Lung microvascular endothelial cell (primary cell): ENCODE data around the gene ODF2L. TPM values are rescaled to one million over a fixed set of nuclear protein-coding genes. Genes with fewer than 3 reads are reported as not detected.

Experiments
- DNase-seq, 2 donors: peaks; one replicate each; pipeline versions ENCODE4 v3.0.0 to v3.0.0-alpha.2; 2010; ENCODE audit warnings: low read depth in 2 of 2
- total RNA-seq: library from RNA; depleted of rRNA; stranded (reverse); fragments of >200 nt; gene quantifications from 2 replicates; pipeline ENCODE4 v1.2.1, GENCODE V29; 2014

The ODF2L gene
- total RNA-seq: 22.9 and 36.5 TPM in 2 replicates

GRCh38 chr1:86395751-86396497, at the start of gene ODF2L:
Gene ODF2L (minus strand): TSS chr1:86396323. CDS start chr1:86387027, 9,296 bp downstream.
- DNase-seq: peak; percentile 89 to 90

GRCh38 chr1:86445919-86446318, 49.8 kb upstream of the ODF2L start:
- DNase-seq: no peak

DNA sequence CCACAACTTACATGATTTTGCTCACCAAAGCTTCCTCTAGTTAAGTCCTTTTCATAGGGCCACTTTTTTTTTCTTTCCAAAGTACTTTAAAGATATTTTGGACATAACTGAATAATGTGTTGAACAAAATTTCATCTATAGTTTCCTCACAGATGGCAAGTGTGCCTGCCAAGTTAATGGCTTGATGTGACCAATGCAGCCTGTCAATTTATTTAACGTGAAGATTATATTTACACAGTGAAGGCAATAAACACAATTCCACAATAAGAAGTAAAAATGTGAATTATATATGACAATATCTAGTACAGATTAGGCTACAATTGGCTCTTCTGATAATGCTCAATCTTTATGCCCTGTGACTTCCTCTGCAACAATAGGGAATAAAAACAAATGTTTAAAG, 45.9 kb upstream of the ODF2L start:
- no peak for DNase-seq

DNA sequence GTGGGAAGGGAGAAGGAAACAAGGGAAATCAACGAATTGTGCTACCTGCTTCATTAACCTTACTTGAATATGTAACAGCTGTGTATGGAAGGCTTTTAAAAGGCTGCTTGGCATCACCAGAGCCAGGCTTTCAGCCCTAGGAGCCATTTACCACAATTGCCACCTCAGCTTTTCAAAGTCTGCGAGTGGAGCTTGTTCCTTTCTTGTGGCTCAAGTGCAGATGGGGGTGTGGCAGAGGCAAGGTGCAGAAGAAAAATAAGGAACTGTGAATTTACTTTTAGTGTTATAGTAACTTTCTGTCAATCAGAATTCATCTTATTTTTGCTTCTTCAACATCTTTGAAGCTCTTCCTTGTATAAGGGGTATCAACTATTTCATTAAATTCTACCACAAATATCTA, 45.5 kb upstream of the ODF2L start:
- DNase-seq: no peak

DNA sequence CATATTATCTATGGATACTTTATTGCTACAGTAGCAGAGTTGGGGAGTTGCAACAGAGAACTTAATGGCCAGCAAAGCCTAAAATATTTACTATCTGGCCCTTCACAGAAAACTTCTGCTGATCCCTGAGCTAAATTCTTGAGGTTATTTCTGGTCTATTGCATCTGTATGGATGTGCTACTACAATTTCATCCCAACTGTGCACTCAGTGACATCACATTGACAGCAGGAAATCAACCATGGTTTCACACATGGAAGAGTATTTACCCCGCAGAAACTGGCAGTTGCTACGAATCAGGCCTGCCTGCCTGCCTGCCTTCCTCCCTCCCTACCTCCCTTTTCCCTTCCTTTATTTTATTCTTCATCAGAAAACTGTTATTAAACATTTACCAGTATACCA, 39.9 kb upstream of the ODF2L start:
- DNase-seq: no peak

DNA sequence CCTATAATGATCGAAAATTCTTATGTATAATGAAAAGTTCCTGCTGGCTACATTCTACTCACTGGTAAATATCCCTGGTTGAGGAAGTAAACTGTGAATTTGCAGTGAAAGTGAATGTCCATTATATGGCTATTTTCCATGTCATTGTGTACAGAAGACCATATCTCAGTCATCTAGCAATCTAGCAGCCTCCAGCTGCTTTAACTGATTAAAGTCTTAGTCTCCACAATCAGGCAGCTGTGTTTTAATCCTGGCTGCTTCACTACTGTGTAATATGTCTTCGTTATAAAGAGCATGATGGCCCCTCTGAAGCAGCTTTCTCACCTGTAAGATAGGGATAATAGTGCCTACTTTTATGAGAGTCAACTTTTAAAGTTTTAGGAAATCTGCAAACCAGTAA, 39.2 kb upstream of the ODF2L start:
- DNase-seq: no peak

DNA sequence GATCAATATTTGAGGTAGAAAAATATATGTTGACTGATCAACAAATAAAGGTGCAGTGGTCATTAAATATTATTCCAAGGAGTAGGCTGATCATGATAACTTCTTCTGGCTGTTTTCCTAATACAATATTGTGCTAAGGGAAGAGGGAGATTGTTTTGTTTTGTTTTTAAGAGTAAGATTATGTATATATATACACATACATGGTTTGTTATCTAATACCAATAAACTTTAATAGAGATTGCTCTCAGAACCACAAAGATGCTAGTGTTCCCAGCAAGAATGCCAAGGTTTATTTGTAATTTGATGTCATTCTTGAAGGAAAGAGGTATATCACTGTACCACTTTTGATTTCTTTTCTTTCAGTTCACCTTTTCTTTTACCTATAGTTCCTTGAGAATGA, 37.9 kb upstream of the ODF2L start:
- no peak for DNase-seq

GRCh38 chr1:86430376-86430775, 34.3 kb upstream of the ODF2L start:
- no peak for DNase-seq

GRCh38 chr1:86429835-86430234, 33.7 kb upstream of the ODF2L start:
- DNase-seq: peak; percentile 64 to 90

DNA sequence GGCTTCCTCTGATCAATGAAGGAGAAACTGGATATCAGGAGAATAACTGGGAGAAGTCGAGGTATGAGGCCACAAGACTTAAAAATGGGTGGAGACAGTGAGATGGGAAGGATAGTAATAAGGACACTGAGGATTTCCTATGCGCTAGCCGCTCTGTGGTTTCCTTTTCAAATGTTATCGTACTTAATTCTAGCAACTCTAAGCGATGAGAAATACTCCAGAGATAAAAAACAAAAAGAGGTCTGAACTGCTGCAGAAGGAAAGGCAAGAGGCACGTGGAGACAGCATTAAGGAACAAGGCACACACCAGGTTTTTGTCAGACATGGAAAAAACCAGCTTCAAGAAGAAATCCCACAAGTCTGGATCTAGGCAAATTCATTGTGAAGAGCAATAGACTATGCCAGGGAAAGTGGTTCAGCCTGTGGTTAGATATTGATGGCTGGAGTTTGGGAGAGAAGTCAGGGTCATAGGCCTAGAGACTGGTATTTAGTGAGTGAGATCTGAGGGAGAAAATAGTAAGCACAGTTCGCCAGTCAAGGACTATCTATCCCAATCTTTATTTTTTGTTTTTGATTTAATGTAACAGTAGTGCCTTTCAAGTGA, 33.1 kb upstream of the ODF2L start:
- DNase-seq: no peak

DNA sequence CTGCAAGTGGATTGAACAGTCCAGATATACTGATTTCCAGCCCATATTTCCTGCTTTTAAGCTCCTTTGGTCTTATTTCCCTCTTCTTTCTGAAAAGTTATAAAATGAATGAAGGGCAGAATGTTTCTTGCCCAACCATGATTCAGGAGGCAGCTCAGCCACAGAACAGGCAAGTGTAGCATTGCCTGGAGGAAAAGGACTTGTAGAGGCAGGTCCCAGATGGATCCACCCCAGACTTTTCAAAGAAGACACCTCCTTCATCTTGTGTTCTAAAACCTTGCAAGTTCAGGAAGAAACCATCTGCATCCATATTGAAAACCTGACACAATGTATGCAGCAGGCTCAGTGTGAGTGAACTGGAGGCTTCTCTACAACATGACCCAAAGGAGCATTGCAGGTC, 27.8 kb upstream of the ODF2L start, which contains the start of gene CLCA2:
Gene CLCA2, plus strand, starts transcription at position 299 of the 400 bp plus-strand sequence. Its CDS starts 77 bp downstream, at position 376.
- DNase-seq: no peak

DNA sequence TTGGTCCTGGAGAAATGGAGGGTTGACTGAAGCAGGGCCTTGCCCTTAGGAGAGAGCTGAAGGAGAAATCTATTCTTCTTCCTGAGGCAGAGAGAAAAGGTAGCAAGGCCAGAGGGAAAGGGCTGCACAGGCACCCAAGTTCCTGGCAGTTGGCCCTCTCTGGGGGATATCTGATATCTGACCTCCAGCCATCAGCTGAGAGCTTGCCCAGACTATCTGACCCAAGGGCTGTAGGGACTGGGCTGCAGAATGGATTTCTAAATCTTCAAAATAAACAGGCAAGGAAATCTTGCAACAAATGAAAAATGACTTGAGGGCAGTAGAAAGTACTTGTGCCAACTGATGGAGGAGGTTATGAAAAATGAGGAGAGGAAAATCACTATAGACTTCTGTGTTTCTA, 27.4 kb upstream of the ODF2L start:
- no peak for DNase-seq

GRCh38 chr1:86421601-86422280, 25.6 kb upstream of the ODF2L start:
- peak in 1 of 2 donors; percentile 45 for DNase-seq

DNA sequence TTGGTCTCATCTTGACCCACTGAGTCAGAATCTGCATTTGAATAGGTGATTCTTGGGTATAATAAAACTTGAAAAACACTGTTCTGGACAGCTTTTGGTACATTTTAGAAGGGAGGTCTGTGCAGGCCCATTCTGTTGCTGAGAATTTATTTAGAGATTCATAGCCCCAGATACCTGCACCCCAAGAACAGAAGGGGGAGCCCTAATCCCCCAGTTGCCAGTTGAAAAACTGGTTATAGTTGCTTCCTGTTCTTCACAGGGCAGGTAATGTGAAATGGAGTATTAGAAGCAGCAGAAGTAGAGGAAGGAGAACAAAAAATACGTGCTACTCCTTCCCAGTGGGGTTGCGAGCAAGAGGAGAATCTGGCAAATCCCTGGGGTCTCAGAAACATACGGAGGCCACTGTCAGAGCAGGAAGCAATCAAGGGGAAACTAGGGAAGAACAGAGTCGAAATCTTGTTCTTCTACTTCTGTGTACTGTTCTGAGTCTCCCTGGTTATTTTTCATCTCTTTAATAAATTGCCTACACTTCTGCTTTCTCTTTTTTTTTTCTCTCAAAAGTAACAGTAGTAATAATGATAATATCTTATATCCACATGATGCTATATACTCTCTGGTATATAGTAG, 23.3 kb upstream of the ODF2L start:
- peak in 1 of 2 donors; percentile 16 for DNase-seq

GRCh38 chr1:86416343-86416742, 20.2 kb upstream of the ODF2L start:
- DNase-seq: no peak

DNA sequence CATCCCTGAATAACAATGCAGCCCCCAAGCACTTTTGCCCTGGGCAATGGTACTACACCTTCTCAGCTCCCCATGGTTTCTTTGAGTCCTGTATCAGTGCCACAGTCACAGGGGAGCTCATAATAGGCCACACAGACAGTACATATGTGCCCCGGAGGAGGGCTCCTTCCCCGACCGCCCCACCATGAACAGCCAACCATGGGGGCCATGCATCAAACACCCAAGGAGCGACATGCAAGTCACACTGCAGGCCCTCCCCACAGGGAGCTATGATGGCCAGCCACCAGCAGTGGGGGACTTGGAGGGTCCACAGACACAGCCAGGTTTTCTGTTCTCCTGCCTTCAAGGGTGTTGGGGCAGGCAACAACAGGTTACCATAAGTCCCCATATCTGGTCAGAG, 14.8 kb upstream of the ODF2L start:
- DNase-seq: no peak

DNA sequence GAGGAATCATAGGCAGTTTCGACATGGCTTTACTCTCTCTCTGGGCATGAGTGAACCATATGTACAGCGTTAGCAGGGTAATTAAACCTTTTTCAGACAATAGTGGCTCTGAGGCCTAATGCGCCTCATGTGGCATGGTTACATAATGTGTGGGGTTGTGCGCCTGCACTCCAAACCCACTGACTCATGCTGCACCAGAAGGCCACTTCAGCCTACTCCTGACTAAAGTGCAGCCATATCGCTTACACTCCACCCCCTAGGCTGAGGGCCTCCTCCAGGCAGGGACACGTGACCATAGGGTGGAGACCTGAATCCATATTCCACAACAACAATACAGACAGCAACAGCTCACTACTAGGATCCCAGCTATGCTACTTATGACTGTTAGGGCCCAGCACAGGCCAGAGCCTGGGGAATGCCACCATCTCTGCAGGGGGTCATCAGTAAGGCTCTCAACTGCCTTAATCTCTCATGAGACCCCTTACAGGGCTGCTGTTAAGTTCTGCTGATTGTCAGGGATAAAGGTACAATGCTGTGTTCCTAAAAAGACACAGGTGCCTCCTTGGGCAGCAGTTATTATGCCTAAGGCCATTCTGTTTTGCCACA, 13.4 kb upstream of the ODF2L start:
- no peak for DNase-seq

DNA sequence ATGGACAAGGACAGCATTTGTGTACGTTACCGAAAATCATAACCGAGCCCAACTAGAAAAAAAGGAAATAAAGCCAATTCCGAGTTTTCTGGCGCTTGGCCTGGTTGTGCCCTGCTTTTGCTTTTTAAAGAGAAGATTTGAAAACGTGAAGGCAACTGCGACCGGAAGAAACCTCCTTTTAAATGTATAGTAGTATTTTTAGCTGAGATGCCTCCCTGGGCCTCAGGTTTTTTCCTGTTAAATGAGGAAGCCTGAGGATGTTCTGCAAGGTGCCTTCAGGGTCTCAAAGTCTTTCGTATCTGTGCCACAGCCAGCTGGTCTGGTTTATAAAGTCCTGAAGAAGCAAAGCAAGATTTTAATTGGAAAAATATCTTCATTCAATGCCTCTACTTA, 371 bp upstream of the ODF2L start:
- no peak for DNase-seq

GRCh38 chr1:86394416-86394815, 1.7 kb downstream of the ODF2L start:
- DNase-seq: peak; percentile 51 to 59

DNA sequence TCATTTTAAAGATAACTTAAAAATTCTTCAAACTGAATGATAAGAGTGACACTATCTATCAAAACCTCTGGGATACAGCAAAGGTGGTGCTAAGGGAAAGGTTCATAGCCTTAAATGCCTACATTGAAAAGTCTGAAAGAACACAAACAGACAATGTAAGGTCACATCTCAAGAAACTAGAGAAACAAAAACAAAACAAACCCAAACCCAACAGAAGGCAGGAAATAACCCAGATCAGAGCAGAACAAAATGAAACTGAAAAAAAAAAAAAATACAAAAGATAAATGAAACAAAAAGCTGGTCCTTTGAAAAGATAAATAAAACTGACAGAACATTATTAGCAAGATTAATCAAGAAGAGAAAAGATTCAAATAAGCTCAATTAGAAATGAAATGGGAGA, 6.8 kb downstream of the ODF2L start:
- peak in 1 of 2 donors; percentile 22 for DNase-seq

DNA sequence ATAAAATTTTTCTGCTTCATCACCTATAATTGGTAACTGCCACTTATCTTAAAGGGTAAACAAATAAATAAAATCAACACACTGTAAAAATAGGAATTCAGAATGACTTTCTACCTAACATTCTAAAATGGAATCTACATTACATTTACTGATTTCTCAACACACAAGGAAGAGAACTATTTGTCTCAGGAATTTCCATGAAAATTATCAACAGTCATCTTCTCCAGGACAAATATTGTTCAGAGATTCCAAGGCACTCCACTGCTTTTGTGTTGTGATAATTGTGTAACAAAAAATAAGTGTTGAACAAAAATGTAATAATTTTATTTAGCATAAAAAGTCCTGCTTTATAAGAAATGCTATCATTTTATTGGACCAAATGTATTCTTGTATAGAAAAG, 7.3 kb downstream of the ODF2L start:
- DNase-seq: no peak
